Measurements from ENCODE around the gene TLE1. TPM values are rescaled to one million over a fixed set of nuclear protein-coding genes. Genes with fewer than 3 reads are reported as not detected.
"Not testable (repeated sequence)": the region's sequence is repeated elsewhere in the genome, so short reads cannot be mapped to it uniquely, and the experiment has no call there.

TLE1 gene
- 3.2 and 3.4 TPM in 2 replicates for total RNA-seq
- polyA plus RNA-seq = 2.1 and 2.5 TPM in 2 replicates

GRCh38 chr9:81689343-81690175, at the start of gene TLE1:
TLE1 (minus strand) TSS chr9:81689547; CDS start chr9:81688240, 1,307 bp downstream.
- H3K36me3 ChIP-seq = no peaks in the 10 kb centered on the region
- peaks cover 96% of the 10 kb centered on the region for H3K27me3 ChIP-seq
- H3K4me1 ChIP-seq (ENCODE audit: low read depth) = no peaks in the 10 kb centered on the region
- H3K9me3 ChIP-seq (ENCODE audit: low read depth) = no peaks in the 10 kb centered on the region
- H3K27ac ChIP-seq = no peak within 1 kb of the TSS
- TF ChIP-seq, protein P1, sequence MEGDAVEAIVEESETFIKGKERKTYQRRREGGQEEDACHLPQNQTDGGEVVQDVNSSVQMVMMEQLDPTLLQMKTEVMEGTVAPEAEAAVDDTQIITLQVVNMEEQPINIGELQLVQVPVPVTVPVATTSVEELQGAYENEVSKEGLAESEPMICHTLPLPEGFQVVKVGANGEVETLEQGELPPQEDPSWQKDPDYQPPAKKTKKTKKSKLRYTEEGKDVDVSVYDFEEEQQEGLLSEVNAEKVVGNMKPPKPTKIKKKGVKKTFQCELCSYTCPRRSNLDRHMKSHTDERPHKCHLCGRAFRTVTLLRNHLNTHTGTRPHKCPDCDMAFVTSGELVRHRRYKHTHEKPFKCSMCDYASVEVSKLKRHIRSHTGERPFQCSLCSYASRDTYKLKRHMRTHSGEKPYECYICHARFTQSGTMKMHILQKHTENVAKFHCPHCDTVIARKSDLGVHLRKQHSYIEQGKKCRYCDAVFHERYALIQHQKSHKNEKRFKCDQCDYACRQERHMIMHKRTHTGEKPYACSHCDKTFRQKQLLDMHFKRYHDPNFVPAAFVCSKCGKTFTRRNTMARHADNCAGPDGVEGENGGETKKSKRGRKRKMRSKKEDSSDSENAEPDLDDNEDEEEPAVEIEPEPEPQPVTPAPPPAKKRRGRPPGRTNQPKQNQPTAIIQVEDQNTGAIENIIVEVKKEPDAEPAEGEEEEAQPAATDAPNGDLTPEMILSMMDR (IDR thresholded peaks at IDR 0.05; ENCODE audit: low read depth, low read length) = no peak
- DNase-seq (ENCODE audit: low read depth in 1 of 2, low spot score in 1 of 2) = peak; percentile 96 to 100
- H3K4me3 ChIP-seq = peak within 1 kb of the TSS; percentile 27

GRCh38 chr9:81737871-81738507, 48.6 kb upstream of the TLE1 start:
- TF ChIP-seq, protein P1 (IDR thresholded peaks at IDR 0.05; ENCODE audit: low read depth, low read length) = no peak
- peak in 1 of 2 donors; percentile 66 for DNase-seq (ENCODE audit: low read depth in 1 of 2, low spot score in 1 of 2)

DNA sequence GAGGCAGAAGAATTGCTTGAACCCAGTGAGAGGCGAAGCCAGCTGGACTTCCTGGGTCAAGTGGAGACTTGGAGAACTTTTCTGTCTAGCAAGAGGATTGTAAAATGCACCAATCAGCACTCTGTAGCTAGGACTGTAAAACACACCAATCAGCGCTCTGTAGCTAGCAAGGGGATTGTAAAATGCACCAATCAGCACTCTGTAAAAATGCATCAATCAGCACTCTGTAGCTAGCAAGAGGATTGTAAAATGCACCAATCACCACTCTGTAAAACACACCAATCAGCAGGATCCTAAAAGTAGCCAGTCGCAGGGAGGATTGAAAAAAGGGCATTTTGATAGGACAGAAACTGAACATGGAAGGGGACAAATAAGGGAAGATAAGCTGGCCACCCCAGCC, 41.2 kb upstream of the TLE1 start:
- not testable (repeated sequence) for H3K4me1 ChIP-seq (ENCODE audit: low read depth); H3K27ac ChIP-seq; H3K9me3 ChIP-seq (ENCODE audit: low read depth); DNase-seq (ENCODE audit: low read depth in 1 of 2, low spot score in 1 of 2); H3K4me3 ChIP-seq; H3K36me3 ChIP-seq
- H3K27me3 ChIP-seq = peaks cover 44% of the 10 kb centered on the region

More at GRCh38 chr9:81737871-81738507, 48.6 kb upstream of the TLE1 start:
- H3K4me1 ChIP-seq (ENCODE audit: low read depth) = no peaks in the 10 kb centered on the region
- H3K9me3 ChIP-seq (ENCODE audit: low read depth) = no peaks in the 10 kb centered on the region
- H3K4me3 ChIP-seq = no peak overlapping the region
- H3K27me3 ChIP-seq = peaks cover 62% of the 10 kb centered on the region
- H3K27ac ChIP-seq = no peak overlapping the region
- H3K36me3 ChIP-seq = no peaks in the 10 kb centered on the region

GRCh38 chr9:81729135-81729534, 39.8 kb upstream of the TLE1 start:
- TF ChIP-seq, protein P1 (IDR thresholded peaks at IDR 0.05; ENCODE audit: low read depth, low read length) = no peak
- Histone ChIP-seq H3K36me3 (no peaks in the 10 kb centered on the region), H3K27me3 (peaks cover 31% of the 10 kb centered on the region), H3K4me3 (no peak overlapping the region), H3K9me3 (ENCODE audit: low read depth) (no peaks in the 10 kb centered on the region), H3K27ac (no peak overlapping the region), H3K4me1 (ENCODE audit: low read depth) (no peaks in the 10 kb centered on the region)
- DNase-seq (ENCODE audit: low read depth in 1 of 2, low spot score in 1 of 2) = peak in 1 of 2 donors; percentile 17

DNA sequence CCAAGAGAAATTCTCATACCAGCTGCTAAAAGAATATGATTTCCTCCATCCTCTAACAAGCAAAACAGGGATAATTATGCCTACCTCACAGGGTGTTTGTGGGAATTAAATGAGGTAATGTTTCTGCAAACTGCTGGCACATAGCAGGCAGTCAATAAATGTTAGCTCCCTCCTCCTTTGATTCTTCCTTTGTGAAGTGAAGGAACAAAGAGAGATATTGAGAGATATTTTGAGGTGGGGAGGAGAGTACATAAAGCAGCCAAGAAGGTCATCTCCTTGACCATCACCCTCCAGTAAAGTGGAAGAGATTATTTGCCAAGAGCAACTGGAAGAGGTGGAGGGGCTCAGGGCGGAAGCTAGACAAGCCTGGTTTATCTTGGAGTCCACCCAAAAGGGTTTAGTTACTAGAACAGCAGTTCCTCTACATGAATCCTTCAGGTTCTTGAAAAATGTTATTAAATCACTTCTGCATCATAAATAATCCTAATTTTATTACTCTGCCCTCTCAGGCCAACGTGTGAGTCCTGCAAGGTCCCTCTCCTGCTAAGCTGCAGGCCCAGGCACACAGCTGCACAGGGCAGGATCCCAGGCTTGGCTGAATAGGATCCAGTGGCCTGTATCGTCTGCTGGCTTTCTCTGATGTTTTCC, 35.0 kb upstream of the TLE1 start:
- Histone ChIP-seq H3K27ac (no peak overlapping the region), H3K4me1 (ENCODE audit: low read depth) (no peaks in the 10 kb centered on the region), H3K9me3 (ENCODE audit: low read depth) (no peaks in the 10 kb centered on the region), H3K4me3 (no peak overlapping the region), H3K36me3 (no peaks in the 10 kb centered on the region), H3K27me3 (peaks cover 25% of the 10 kb centered on the region)
- peak in 1 of 2 donors; percentile 11 for DNase-seq (ENCODE audit: low read depth in 1 of 2, low spot score in 1 of 2)
- TF ChIP-seq, protein P1 (IDR thresholded peaks at IDR 0.05; ENCODE audit: low read depth, low read length) = no peak
